ENCODE measurements around the gene ZFPM1. TPM values are rescaled to one million over a fixed set of nuclear protein-coding genes. Genes with fewer than 3 reads are reported as not detected.

The ZFPM1 gene
- total RNA-seq, 1 experiment from 2014 or later: 14.6 TPM

DNA sequence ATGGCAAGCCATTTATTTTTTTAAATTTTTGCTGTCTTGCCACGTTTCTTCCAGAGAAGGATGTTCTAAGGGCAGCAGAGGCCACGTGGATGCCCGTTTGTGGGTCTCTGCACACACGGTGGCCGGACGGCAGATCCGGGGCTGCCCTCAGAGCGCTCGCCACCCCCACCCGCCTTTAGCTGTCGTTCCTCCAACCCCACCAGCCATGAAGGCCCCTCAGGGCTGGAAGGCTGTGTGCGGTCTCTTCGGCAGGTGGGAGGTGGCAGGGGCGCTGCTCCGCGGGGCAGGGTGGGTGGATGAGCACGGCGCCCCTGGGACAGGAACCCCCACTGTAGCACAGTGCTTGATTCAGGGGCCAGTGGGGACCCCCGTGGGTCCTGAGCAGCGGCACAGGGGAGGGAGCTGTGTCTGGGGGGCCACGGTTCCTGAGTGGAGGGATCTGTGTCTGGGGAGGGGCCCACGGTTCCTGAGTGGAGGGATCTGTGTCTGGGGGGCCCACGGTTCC lies 49.7 kb downstream of the ZFPM1 start (continued):
- TF ChIP-seq, protein P1, sequence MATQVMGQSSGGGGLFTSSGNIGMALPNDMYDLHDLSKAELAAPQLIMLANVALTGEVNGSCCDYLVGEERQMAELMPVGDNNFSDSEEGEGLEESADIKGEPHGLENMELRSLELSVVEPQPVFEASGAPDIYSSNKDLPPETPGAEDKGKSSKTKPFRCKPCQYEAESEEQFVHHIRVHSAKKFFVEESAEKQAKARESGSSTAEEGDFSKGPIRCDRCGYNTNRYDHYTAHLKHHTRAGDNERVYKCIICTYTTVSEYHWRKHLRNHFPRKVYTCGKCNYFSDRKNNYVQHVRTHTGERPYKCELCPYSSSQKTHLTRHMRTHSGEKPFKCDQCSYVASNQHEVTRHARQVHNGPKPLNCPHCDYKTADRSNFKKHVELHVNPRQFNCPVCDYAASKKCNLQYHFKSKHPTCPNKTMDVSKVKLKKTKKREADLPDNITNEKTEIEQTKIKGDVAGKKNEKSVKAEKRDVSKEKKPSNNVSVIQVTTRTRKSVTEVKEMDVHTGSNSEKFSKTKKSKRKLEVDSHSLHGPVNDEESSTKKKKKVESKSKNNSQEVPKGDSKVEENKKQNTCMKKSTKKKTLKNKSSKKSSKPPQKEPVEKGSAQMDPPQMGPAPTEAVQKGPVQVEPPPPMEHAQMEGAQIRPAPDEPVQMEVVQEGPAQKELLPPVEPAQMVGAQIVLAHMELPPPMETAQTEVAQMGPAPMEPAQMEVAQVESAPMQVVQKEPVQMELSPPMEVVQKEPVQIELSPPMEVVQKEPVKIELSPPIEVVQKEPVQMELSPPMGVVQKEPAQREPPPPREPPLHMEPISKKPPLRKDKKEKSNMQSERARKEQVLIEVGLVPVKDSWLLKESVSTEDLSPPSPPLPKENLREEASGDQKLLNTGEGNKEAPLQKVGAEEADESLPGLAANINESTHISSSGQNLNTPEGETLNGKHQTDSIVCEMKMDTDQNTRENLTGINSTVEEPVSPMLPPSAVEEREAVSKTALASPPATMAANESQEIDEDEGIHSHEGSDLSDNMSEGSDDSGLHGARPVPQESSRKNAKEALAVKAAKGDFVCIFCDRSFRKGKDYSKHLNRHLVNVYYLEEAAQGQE (IDR thresholded peaks at IDR 0.05; ENCODE audit: low read depth): no peak
- TF ChIP-seq, protein P2, sequence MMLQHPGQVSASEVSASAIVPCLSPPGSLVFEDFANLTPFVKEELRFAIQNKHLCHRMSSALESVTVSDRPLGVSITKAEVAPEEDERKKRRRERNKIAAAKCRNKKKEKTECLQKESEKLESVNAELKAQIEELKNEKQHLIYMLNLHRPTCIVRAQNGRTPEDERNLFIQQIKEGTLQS (IDR thresholded peaks at IDR 0.05): no peak
- no peak for TF ChIP-seq POLR2AphosphoS5 (IDR thresholded peaks at IDR 0.05; ENCODE audit: low read depth, low read length)

DNA sequence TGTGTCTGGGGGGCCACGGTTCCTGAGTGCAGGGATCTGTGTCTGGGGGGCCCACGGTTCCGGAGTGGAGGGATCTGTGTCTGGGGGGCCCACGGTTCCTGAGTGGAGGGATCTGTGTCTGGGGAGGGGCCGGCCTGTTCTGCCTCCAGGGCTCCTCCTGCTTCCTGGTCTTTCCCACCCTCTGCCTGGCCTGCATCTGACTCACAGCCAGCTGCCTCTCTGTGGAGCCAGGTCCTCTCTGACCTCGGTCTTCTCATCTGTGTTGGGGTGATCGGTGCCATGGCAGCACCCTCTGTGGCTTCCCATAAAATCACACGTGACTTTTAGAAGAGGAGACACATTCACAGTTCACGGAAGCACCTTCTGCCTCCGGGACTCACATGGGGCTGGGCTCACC lies 50.3 kb downstream of the ZFPM1 start:
- Histone ChIP-seq H3K9ac (ENCODE audit: low read length) (no peak overlapping the region), H2AFZ (ENCODE audit: low read depth, low read length, poor library complexity, severe bottlenecking) (no peak overlapping the region), H3K36me3 (ENCODE audit: control insufficient read depth in 1 of 2, insufficient read depth in 2 of 2, low read length in 2 of 2) (no peaks in the 10 kb centered on the region), H3K9me2 (ENCODE audit: insufficient read depth) (no peaks in the 10 kb centered on the region), H4K20me1 (ENCODE audit: insufficient read depth) (no peaks in the 10 kb centered on the region), H3K27me3 (ENCODE audit: insufficient read depth, low read length) (no peaks in the 10 kb centered on the region), H3K4me3 (replicated peaks in 1 of 2; ENCODE audit: low read depth in 1 of 2, low read length in 2 of 2) (no peak overlapping the region), H3K9me3 (ENCODE audit: control insufficient read depth in 1 of 2, insufficient read depth in 1 of 2, low read depth in 1 of 2, low read length in 2 of 2) (no peaks in the 10 kb centered on the region), H3K4me2 (ENCODE audit: low read length) (no peak overlapping the region), H3K4me1 (ENCODE audit: control insufficient read depth in 1 of 2, insufficient read depth in 2 of 2, low read length in 2 of 2) (peaks cover 6 to 17% of the 10 kb centered on the region in 2 experiments; a peak in 3 of 4 replicates), H3K27ac (ENCODE audit: low read depth, low read length) (no peak overlapping the region), H3K79me2 (ENCODE audit: insufficient read depth, low read length) (no peaks in the 10 kb centered on the region)
- ChIA-PET CTCF (no interaction called here), RAD21 (ENCODE audit: low non-redundant PET in 1 of 2, low total read pairs in 2 of 2, uncharacterized antibody in 2 of 2, unreplicated experiment in 2 of 2) (no interaction called here), POLR2A (no interaction called here)
- ATAC-seq (no peak), DNase-seq (ENCODE audit: low read depth, low spot score) (no peak)
- intact Hi-C loops (cut with micrococcal nuclease): no loop called here
- TF ChIP-seq EZH2 (IDR thresholded peaks at IDR 0.05) (no peak), SIN3A (IDR thresholded peaks at IDR 0.05; ENCODE audit: low read depth) (no peak), RAD21 (IDR thresholded peaks at IDR 0.05; ENCODE audit: low read depth) (no peak), ELF1 (IDR thresholded peaks at IDR 0.05; ENCODE audit: borderline replicate concordance, low read depth) (no peak)
- TF ChIP-seq, protein P3, sequence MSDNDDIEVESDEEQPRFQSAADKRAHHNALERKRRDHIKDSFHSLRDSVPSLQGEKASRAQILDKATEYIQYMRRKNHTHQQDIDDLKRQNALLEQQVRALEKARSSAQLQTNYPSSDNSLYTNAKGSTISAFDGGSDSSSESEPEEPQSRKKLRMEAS (IDR thresholded peaks at IDR 0.05): no peak
- BruUV-seq (replicated peaks): no TSS peak

Data from HCT116 (cell line).